Measurements from ENCODE around the gene PKDCC.
A peak's percentile ranks its signal among the peaks of the same experiment; 100 is the strongest.

PKDCC gene

GRCh38 chr2:42100683-42101205 lies 52.9 kb downstream of the PKDCC start:
- H3K27ac ChIP-seq, result peak overlapping the region; percentile 97
- no peaks in the 10 kb centered on the region for H3K36me3 ChIP-seq
- TF ChIP-seq, protein P1, sequence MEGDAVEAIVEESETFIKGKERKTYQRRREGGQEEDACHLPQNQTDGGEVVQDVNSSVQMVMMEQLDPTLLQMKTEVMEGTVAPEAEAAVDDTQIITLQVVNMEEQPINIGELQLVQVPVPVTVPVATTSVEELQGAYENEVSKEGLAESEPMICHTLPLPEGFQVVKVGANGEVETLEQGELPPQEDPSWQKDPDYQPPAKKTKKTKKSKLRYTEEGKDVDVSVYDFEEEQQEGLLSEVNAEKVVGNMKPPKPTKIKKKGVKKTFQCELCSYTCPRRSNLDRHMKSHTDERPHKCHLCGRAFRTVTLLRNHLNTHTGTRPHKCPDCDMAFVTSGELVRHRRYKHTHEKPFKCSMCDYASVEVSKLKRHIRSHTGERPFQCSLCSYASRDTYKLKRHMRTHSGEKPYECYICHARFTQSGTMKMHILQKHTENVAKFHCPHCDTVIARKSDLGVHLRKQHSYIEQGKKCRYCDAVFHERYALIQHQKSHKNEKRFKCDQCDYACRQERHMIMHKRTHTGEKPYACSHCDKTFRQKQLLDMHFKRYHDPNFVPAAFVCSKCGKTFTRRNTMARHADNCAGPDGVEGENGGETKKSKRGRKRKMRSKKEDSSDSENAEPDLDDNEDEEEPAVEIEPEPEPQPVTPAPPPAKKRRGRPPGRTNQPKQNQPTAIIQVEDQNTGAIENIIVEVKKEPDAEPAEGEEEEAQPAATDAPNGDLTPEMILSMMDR (IDR thresholded peaks at IDR 0.05), result no peak
- H3K4me3 ChIP-seq (ENCODE audit: low read depth in 1 of 2, low read length in 1 of 2), result peak overlapping the region; percentile 30 to 66
- no peaks in the 10 kb centered on the region for H3K9me3 ChIP-seq
- no peaks in the 10 kb centered on the region for H3K27me3 ChIP-seq
- peaks cover 95 to 100% of the 10 kb centered on the region in 2 experiments for H3K4me1 ChIP-seq (ENCODE audit: control insufficient read depth in 1 of 2, insufficient read depth in 1 of 2, low read depth in 1 of 2, low read length in 1 of 2)

- peak overlapping the region; percentile 97 for H3K27ac ChIP-seq
- no peaks in the 10 kb centered on the region for H3K9me3 ChIP-seq
- H3K4me3 ChIP-seq (ENCODE audit: low read depth in 1 of 2, low read length in 1 of 2), result peak overlapping the region; percentile 48 to 66
- H3K27me3 ChIP-seq, result no peaks in the 10 kb centered on the region
- TF ChIP-seq, protein P1 (IDR thresholded peaks at IDR 0.05), result no peak
- H3K4me1 ChIP-seq (ENCODE audit: control insufficient read depth in 1 of 2, insufficient read depth in 1 of 2, low read depth in 1 of 2, low read length in 1 of 2), result peaks cover 95 to 100% of the 10 kb centered on the region in 2 experiments
- H3K36me3 ChIP-seq, result no peaks in the 10 kb centered on the region
Observed at GRCh38 chr2:42101206-42102023, 53.6 kb downstream of the PKDCC start.

GRCh38 chr2:42102024-42102590 lies 54.3 kb downstream of the PKDCC start:
- TF ChIP-seq, protein P1 (IDR thresholded peaks at IDR 0.05), result no peak
- H3K27me3 ChIP-seq, result no peaks in the 10 kb centered on the region
- peaks cover 95 to 100% of the 10 kb centered on the region in 2 experiments for H3K4me1 ChIP-seq (ENCODE audit: control insufficient read depth in 1 of 2, insufficient read depth in 1 of 2, low read depth in 1 of 2, low read length in 1 of 2)
- no peaks in the 10 kb centered on the region for H3K9me3 ChIP-seq
- H3K4me3 ChIP-seq (ENCODE audit: low read depth in 1 of 2, low read length in 1 of 2), result peak overlapping the region; percentile 48 to 66
- H3K36me3 ChIP-seq, result no peaks in the 10 kb centered on the region
- H3K27ac ChIP-seq, result peak overlapping the region; percentile 97

- Histone ChIP-seq H3K27me3 (no peaks in the 10 kb centered on the region), H3K4me3 (ENCODE audit: low read depth in 1 of 2, low read length in 1 of 2) (peak overlapping the region; percentile 48 to 66), H3K4me1 (ENCODE audit: control insufficient read depth in 1 of 2, insufficient read depth in 1 of 2, low read depth in 1 of 2, low read length in 1 of 2) (peaks cover 95 to 100% of the 10 kb centered on the region in 2 experiments), H3K9me3 (no peaks in the 10 kb centered on the region), H3K36me3 (no peaks in the 10 kb centered on the region), H3K27ac (peak overlapping the region; percentile 97)
- TF ChIP-seq, protein P1 (IDR thresholded peaks at IDR 0.05), result no peak
Observed at GRCh38 chr2:42102591-42103450, 55.0 kb downstream of the PKDCC start.

- TF ChIP-seq, protein P1 (IDR thresholded peaks at IDR 0.05), result no peak
- Histone ChIP-seq H3K4me3 (ENCODE audit: low read depth in 1 of 2, low read length in 1 of 2) (no peak overlapping the region), H3K27me3 (no peaks in the 10 kb centered on the region), H3K36me3 (no peaks in the 10 kb centered on the region), H3K9me3 (no peaks in the 10 kb centered on the region), H3K4me1 (ENCODE audit: control insufficient read depth in 1 of 2, insufficient read depth in 1 of 2, low read depth in 1 of 2, low read length in 1 of 2) (peaks cover 95 to 100% of the 10 kb centered on the region in 2 experiments), H3K27ac (peak overlapping the region; percentile 97)
Observed at GRCh38 chr2:42103829-42104228, 56.0 kb downstream of the PKDCC start.
